ENCODE results near the gene PLIN4. TPM values are rescaled to one million over a fixed set of nuclear protein-coding genes. Genes with fewer than 3 reads are reported as not detected.
"Not testable (repeated sequence)": the region's sequence is repeated elsewhere in the genome, so short reads cannot be mapped to it uniquely, and the experiment has no call there.

The PLIN4 gene
- polyA plus RNA-seq, 1 donor (not counting 4 experiments of a cell fraction or from before 2014, with no cell fraction given), result not detected

DNA sequence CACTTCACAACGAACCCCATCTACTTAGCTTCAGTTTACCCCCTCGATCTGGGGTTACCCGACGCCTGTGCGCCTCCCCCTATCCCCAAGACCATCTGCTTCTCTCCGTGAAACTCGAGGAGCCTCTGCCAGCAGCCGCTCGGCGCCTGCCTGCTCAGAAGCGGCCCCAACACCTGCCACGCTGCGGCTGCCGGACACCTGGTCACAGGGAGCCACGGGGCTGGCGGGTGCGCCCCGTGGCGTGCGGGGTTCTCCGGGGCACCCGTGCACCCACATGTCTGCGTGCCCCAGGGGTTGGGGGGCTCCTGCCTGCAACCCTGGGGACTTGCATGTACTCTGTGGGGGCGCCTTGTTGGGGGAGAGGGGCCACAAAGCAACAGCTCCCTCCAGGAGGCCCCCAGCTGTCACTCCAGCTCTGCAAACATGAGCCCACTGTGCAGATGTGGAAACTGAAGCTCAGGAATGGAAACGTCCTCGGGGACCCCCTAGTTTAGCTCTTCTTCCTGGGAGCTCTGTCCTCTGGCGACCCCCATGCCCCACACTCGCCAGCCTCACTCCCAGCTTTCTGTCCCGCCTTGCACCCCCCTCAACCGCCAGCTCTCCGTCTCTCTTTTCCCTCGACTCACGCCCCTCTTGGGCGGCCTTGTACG, 48.2 kb upstream of the PLIN4 start:
- Histone ChIP-seq H3K27me3 (ENCODE audit: control insufficient read depth, extremely low read depth, insufficient read depth, low read length) (no peaks in the 10 kb centered on the region), H3K9ac (ENCODE audit: control insufficient read depth, extremely low read depth, insufficient read depth, low read length) (no peak overlapping the region), H3K9me1 (ENCODE audit: control insufficient read depth, extremely low read depth, insufficient read depth, low read length) (no peaks in the 10 kb centered on the region), H3K9me3 (ENCODE audit: control insufficient read depth, low read depth, low read length) (no peaks in the 10 kb centered on the region), H3K4me2 (ENCODE audit: control insufficient read depth, extremely low read depth, insufficient read depth, low read depth, low read length) (no peak overlapping the region), H3K79me2 (ENCODE audit: control insufficient read depth, insufficient read depth, low read length) (no peaks in the 10 kb centered on the region), H4K20me1 (ENCODE audit: control insufficient read depth, extremely low read depth, insufficient read depth, low read length) (no peaks in the 10 kb centered on the region), H2AFZ (ENCODE audit: control insufficient read depth, low read length) (no peak overlapping the region), H3K27ac (ENCODE audit: control insufficient read depth, insufficient read depth, low read length) (no peak overlapping the region), H3K36me3 (ENCODE audit: control insufficient read depth in 2 of 2, extremely low read depth in 1 of 2, insufficient read depth in 2 of 2, low read length in 2 of 2) (no peaks in the 10 kb centered on the region), H3K4me3 (ENCODE audit: control insufficient read depth in 2 of 3, extremely low read depth in 1 of 3, insufficient read depth in 2 of 3, low read depth in 1 of 3, low read length in 3 of 3) (no peak overlapping the region), H3K4me1 (ENCODE audit: control insufficient read depth, extremely low read depth, insufficient read depth, low read length) (peaks cover 4% of the 10 kb centered on the region)
- FAIRE-seq, result no peak
- dilution Hi-C loops (cut with MboI; ENCODE audit: extremely low pct_ligation_motif_present, low sequenced_read_pairs), result no loop called here
- DNase-seq (ENCODE audit: low read depth, low spot score), result no peak
- TF ChIP-seq, protein P1, sequence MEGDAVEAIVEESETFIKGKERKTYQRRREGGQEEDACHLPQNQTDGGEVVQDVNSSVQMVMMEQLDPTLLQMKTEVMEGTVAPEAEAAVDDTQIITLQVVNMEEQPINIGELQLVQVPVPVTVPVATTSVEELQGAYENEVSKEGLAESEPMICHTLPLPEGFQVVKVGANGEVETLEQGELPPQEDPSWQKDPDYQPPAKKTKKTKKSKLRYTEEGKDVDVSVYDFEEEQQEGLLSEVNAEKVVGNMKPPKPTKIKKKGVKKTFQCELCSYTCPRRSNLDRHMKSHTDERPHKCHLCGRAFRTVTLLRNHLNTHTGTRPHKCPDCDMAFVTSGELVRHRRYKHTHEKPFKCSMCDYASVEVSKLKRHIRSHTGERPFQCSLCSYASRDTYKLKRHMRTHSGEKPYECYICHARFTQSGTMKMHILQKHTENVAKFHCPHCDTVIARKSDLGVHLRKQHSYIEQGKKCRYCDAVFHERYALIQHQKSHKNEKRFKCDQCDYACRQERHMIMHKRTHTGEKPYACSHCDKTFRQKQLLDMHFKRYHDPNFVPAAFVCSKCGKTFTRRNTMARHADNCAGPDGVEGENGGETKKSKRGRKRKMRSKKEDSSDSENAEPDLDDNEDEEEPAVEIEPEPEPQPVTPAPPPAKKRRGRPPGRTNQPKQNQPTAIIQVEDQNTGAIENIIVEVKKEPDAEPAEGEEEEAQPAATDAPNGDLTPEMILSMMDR (optimal IDR thresholded peaks at IDR 0.05 in 1 of 3, IDR thresholded peaks at IDR 0.05 in 1 of 3, conservative IDR thresholded peaks at IDR 0.05 in 1 of 3; ENCODE audit: extremely low read depth in 1 of 3, insufficient read depth in 2 of 3, low read length in 3 of 3), result no peak
- no peak for TF ChIP-seq EZH2 (IDR thresholded peaks at IDR 0.05; ENCODE audit: low read length)

DNA sequence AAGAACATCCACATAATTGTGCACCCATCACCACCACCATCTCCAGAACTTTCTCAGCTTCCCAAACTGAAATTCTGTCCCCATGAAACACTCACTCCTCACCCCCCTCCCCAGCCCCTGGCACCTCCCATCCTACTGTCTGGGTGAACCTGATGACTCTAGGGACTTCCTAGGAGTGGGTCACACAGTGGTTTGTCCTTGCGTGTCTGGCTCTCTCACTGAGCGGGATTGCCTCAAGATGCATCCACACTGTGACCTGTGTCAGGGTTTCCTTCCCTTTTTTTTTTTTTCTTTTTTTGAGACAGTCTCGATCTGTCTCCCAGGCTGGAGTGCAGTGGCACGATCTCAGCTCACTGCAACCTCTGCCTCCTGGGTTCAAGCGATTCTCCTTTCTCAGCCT, 45.3 kb upstream of the PLIN4 start:
- H3K4me3 ChIP-seq (ENCODE audit: control insufficient read depth in 2 of 3, extremely low read depth in 1 of 3, insufficient read depth in 2 of 3, low read depth in 1 of 3, low read length in 3 of 3); FAIRE-seq; DNase-seq (ENCODE audit: low read depth, low spot score); dilution Hi-C loops (cut with MboI; ENCODE audit: extremely low pct_ligation_motif_present, low sequenced_read_pairs); H2AFZ ChIP-seq (ENCODE audit: control insufficient read depth, low read length); H3K36me3 ChIP-seq (ENCODE audit: control insufficient read depth in 2 of 2, extremely low read depth in 1 of 2, insufficient read depth in 2 of 2, low read length in 2 of 2); H3K27ac ChIP-seq (ENCODE audit: control insufficient read depth, insufficient read depth, low read length); H3K4me1 ChIP-seq (ENCODE audit: control insufficient read depth, extremely low read depth, insufficient read depth, low read length); H3K79me2 ChIP-seq (ENCODE audit: control insufficient read depth, insufficient read depth, low read length); H3K9me3 ChIP-seq (ENCODE audit: control insufficient read depth, low read depth, low read length); H3K9me1 ChIP-seq (ENCODE audit: control insufficient read depth, extremely low read depth, insufficient read depth, low read length); H3K27me3 ChIP-seq (ENCODE audit: control insufficient read depth, extremely low read depth, insufficient read depth, low read length); H3K4me2 ChIP-seq (ENCODE audit: control insufficient read depth, extremely low read depth, insufficient read depth, low read depth, low read length); H3K9ac ChIP-seq (ENCODE audit: control insufficient read depth, extremely low read depth, insufficient read depth, low read length); H4K20me1 ChIP-seq (ENCODE audit: control insufficient read depth, extremely low read depth, insufficient read depth, low read length): not testable (repeated sequence)

DNA sequence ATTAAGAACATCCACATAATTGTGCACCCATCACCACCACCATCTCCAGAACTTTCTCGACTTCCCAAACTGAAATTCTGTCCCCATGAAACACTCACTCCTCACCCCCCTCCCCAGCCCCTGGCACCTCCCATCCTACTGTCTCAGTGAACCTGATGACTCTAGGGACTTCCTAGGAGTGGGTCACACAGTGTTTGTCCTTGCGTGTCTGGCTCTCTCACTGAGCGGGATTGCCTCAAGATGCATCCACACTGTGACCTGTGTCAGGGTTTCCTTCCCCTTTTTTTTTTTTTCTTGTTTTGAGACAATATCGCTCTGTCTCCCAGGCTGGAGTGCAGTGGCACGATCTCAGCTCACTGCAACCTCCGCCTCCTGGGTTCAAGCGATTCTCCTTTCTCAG, 43.8 kb upstream of the PLIN4 start:
- H3K9me1 ChIP-seq (ENCODE audit: control insufficient read depth, extremely low read depth, insufficient read depth, low read length); H3K27me3 ChIP-seq (ENCODE audit: control insufficient read depth, extremely low read depth, insufficient read depth, low read length); H3K9me3 ChIP-seq (ENCODE audit: control insufficient read depth, low read depth, low read length); dilution Hi-C loops (cut with MboI; ENCODE audit: extremely low pct_ligation_motif_present, low sequenced_read_pairs); H2AFZ ChIP-seq (ENCODE audit: control insufficient read depth, low read length); H3K27ac ChIP-seq (ENCODE audit: control insufficient read depth, insufficient read depth, low read length); H3K9ac ChIP-seq (ENCODE audit: control insufficient read depth, extremely low read depth, insufficient read depth, low read length); H3K4me2 ChIP-seq (ENCODE audit: control insufficient read depth, extremely low read depth, insufficient read depth, low read depth, low read length); H3K4me1 ChIP-seq (ENCODE audit: control insufficient read depth, extremely low read depth, insufficient read depth, low read length); H3K4me3 ChIP-seq (ENCODE audit: control insufficient read depth in 2 of 3, extremely low read depth in 1 of 3, insufficient read depth in 2 of 3, low read depth in 1 of 3, low read length in 3 of 3); DNase-seq (ENCODE audit: low read depth, low spot score); FAIRE-seq; H3K79me2 ChIP-seq (ENCODE audit: control insufficient read depth, insufficient read depth, low read length); H4K20me1 ChIP-seq (ENCODE audit: control insufficient read depth, extremely low read depth, insufficient read depth, low read length); H3K36me3 ChIP-seq (ENCODE audit: control insufficient read depth in 2 of 2, extremely low read depth in 1 of 2, insufficient read depth in 2 of 2, low read length in 2 of 2): not testable (repeated sequence)

All from keratinocyte (primary cell).